Kidney tubule cell (primary cell): ENCODE data around the gene KRT27.
"Not testable (repeated sequence)": the region's sequence is repeated elsewhere in the genome, so short reads cannot be mapped to it uniquely, and the experiment has no call there.

Experiments
- DNase-seq: peaks from one replicate; pipeline ENCODE4 v3.0.0-alpha.2; 2018; ENCODE audit warnings: low spot score

KRT27 gene

DNA sequence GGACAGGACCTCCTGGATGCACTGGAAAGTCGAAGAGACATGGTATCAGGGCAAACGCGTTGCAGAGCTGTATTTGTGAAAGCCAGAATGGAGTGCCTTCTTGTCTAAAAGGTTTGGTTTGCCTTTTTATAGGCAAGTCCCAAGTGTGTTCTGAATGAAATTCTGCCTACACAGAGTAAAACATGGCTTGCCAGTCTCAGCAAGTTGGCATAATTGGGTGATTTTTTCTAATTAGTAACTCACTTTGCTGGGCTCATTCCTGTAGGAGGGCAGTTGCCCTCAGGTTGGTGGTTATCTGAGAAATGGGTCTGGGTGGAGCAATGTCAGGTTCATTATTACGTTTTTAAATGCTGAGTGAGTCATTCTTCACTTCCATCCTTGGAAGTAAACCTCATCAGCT lies 27.1 kb downstream of the KRT27 start, which contains the start of gene KRT25:
Gene KRT25 (minus strand): TSS at position 101 of the 400 bp plus-strand sequence. CDS start 60 bp downstream, at position 41.
- peak; percentile 6 for DNase-seq

DNA sequence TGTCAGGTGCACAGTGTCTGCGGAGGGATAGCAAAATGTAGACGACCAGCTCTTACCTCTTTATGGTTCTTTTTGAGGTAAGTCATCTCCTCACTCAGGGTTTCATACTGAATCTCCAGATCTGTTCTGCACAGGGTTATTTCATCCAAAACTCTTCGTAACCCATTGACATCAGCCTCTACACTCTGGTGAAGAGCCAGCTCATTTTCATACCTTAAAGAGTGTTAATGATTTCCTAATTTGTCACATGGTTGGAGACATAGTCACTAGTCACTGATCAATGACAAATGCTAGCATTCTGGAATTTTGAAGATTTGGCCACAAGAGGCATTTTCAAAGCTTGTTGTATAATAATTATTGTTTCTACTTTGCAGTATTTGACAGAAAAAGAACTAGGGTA lies 28.5 kb downstream of the KRT27 start:
- DNase-seq = peak; percentile 72

DNA sequence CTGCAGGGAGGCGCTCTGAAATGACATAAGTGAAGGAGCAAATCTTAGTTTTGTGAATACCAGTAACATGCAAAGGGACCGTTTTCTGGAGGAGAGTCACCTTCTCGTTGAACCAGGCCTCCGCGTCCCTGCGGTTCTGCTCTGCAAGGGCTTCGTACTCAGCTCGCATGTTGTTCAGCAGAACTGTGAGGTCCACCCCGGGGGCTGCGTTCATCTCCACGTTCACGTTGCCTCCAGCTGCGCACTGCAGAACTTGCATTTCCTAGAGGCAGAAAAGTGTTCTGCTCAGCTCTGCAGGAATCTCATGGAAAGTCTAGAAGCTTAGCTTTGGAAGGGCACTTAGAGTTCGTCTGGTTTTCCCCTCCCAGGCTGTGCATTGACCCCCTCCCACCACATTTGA lies 31.3 kb downstream of the KRT27 start:
- no peak for DNase-seq

DNA sequence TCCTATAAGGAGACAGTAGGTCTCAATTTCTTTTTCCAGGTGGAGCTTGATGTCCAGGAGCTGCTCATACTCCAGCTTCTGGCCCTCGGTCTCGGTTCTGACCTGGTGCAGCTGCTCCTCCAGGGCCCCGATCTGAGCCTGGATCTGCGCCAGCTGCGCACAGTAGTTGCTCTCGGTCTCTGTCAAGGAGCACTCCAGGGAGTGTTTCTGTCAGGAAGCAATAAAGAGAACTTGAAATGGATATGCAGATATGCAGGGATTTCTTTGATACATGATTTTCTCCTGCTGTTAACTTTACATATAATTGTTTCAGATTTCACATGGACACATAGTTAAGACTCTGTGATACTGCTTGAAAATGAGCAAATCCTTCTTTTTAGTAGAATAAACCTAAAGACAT lies 32.0 kb downstream of the KRT27 start:
- DNase-seq = no peak

DNA sequence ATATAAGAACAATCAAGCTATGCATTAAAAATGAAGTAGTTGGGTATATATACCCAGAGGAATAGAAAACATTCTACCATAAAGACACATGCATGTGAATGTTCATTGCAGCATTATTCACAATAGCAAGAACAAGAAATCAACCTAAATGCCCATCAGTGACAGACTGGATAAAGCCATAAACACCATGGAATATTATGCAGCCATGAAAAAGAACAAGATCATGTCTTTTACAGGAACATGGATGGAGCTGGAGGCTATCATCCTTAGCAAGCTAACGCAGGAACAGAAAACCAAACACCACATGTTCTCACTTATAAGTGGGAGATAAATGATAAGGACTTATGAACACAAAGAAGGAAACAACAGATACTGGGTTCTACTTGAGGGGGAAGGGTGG lies 33.7 kb downstream of the KRT27 start:
- DNase-seq = not testable (repeated sequence)

DNA sequence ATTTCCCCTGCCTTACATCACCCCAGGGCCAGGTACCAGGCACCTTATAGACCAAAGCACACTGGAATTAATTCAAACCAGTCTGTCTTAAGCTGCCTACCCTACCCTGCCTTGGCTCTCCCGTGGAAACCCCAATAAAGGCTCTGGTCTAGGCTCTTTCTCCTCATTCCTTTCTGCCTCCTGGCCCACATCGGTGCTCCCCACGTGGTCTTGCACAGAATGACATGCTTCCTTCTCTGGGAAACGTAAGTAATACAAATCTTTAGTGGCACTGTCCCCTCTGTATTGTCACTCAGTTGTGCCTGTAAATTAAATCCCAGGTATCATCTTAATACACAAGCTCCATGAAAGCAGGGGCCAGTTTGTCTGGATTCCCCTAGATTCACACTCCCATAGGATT lies 43.8 kb downstream of the KRT27 start:
- DNase-seq = no peak

DNA sequence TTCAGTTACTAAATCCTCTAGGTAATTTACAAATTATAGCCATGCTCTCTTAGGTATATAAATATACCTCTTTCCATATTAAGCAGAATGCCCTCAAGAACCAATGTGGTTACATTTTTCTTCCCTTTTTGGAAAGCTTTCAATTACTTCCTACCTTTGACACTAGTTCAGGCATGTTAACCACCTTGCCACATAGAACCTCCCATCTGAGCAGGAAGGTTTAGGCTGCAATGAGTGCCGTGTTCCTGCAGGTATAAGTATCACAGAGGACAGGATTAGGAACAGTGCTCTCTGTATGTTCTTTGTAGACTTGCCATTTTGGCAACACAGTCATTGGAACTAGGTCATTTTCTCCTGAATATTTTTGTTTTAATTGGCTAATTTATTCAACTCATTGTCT lies 47.3 kb downstream of the KRT27 start:
- no peak for DNase-seq

DNA sequence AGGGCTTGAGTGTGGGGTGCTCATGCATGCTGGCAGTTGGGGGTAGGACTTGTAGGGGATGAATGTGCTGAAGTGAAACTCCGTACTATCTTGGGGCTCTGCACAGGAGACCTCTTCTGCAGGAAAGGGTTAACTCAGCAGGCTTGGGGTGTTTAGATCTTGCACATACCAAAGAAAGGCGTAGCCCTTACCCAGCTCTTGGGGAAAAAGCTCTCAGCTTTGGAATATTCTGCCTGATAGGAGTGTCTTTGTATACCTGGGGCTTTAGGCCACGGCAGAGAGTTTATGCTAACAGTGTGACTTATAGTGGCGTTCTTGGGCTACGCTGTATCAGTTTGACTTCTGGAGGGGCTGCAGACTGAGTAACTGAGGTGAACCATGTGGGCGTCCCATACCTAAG lies 48.3 kb downstream of the KRT27 start:
- no peak for DNase-seq

DNA sequence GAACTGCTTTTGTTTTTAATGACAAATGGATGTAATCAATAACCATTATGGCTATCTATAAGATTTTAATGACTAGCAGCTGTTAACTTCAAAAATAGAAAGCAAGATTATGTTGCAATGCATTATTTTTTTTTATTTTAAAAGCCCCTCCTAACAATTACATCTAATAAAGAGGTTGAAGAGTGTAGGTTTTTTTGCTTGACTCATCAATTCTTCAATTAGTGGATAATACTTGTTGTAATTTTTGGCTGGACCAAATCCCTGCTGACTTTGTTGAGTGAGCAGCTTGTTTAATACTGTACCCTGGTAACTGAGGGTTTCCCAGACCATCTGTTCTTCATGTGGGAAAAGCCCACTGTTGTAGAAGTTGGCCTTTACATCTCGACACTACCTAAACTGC lies 51.4 kb downstream of the KRT27 start:
- no peak for DNase-seq

DNA sequence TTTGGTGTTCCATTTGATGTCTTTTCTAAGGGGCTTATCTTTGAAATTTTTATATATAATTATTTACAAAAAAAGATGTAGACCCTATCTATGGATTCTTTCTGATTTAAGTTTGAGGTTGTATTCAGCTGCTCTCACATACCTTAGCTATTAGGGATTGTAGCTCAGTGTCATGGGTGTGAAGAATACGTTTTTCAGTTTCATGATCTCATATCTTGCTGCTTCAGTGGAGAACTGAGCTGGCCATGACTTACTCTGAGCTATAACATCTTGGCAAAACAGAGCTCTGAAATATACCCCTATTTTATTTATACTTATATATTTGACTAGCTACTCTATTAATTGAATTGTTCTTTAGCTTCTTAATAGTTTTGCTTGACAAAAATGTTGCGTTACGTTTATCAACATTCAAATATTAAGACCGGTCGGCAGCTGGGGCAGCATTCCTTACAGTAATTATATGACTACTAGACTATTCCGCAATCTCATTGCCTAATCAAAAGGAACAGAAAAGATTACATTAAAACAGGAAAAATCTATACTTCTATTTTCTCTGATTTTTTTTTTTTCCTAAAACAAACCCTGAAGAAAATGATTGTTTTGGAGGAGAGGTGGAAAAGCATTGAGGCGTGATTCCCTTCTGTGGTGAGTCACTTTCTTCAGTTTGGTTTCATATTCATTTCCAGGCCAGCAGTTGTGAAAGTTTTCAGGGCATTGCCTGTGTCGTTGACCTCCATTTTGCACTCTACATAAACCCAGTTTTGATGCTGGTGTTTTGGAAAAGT lies 54.7 kb downstream of the KRT27 start:
- DNase-seq = peak; percentile 86

DNA sequence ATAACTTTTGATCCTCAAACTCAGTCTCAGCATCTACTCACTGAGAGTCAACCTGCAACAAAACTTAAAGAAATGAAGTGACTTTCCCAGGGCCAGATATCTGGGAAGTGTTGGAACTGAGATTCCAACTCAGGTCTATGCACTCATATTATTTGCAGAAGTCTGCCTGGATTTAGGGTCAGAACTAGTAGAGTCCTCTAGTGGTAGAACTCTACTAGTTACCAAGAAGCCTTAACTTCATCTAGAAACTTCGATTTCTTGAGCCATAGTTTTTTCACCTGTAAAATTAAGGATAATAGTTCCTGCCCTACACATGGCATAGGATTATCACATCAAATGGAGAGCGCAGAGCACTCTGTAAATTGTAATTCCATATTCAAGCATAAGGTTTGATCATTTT lies 55.4 kb downstream of the KRT27 start:
- DNase-seq = peak; percentile 28
